ENCODE data around the gene RSPRY1. TPM values are rescaled to one million over a fixed set of nuclear protein-coding genes. Genes with fewer than 3 reads are reported as not detected.

Gene RSPRY1
- total RNA-seq, 4 donors from 2014 or later = 13.7 to 27.2 (median 23.1) TPM

DNA sequence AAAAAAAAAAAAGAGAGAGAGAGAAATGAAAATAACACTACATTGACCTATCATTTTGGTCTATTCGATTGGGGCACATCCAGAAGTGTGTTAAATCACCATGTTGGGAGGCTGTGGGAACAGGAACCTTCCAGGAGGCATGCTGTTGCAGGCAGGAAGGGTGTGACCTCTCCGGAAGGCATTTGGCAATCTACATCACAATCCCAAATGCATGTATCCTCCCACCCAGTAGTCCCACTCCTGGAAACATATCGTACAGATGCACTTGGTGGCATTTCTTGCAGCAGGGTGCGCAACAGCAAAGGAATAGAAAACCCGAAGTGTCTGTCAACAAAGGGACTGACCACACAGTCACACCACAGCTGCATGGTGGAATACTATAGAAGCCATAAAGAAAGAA, 90.5 kb downstream of the RSPRY1 start:
- intact Hi-C loops (cut with DNase I) = no loop called here
- WGBS, 2 donors = 15 to 34% methylated on average over 5 of the region's 5 CpGs
- TF ChIP-seq, protein P1, sequence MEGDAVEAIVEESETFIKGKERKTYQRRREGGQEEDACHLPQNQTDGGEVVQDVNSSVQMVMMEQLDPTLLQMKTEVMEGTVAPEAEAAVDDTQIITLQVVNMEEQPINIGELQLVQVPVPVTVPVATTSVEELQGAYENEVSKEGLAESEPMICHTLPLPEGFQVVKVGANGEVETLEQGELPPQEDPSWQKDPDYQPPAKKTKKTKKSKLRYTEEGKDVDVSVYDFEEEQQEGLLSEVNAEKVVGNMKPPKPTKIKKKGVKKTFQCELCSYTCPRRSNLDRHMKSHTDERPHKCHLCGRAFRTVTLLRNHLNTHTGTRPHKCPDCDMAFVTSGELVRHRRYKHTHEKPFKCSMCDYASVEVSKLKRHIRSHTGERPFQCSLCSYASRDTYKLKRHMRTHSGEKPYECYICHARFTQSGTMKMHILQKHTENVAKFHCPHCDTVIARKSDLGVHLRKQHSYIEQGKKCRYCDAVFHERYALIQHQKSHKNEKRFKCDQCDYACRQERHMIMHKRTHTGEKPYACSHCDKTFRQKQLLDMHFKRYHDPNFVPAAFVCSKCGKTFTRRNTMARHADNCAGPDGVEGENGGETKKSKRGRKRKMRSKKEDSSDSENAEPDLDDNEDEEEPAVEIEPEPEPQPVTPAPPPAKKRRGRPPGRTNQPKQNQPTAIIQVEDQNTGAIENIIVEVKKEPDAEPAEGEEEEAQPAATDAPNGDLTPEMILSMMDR (IDR thresholded peaks at IDR 0.05) = no peak
- no peak for TF ChIP-seq POLR2A (IDR thresholded peaks at IDR 0.05)
- Histone ChIP-seq H3K27me3 (no peaks in the 10 kb centered on the region), H3K27ac (peak overlapping the region in 3 of 4 donors; percentile 79 to 85 (median 81)), H3K4me3 (no peak overlapping the region), H3K9me3 (no peaks in the 10 kb centered on the region), H3K36me3 (no peaks in the 10 kb centered on the region), H3K4me1 (peaks cover 9 to 67% (median 34%) of the 10 kb centered on the region in 3 donors)
- no peak for DNase-seq

DNA sequence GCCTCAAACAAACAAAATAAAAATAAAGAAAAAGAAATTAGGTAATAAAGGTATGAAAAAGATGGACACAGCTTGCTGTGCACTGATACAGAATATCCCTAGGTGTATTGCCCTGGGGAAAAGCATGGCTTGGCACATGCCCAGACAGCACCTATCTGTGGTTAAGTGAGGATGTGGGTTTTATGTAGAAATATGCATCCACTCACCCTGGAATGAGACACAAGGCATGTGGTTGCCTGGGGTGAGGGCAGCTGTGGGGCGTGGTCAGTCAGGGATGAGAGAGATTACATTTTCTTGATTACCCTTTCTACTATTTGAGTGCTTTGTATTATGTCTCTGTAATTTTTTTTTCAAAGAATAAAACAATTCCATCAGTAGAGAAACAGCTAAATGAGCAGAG, 91.5 kb downstream of the RSPRY1 start:
- 25 to 35% methylated on average over 1 of the region's 1 CpG for WGBS, 2 donors
- Histone ChIP-seq H3K27ac (peak overlapping the region in 3 of 4 donors; percentile 79 to 85 (median 81)), H3K36me3 (no peaks in the 10 kb centered on the region), H3K4me3 (no peak overlapping the region), H3K4me1 (peaks cover 9 to 72% (median 34%) of the 10 kb centered on the region in 3 donors), H3K27me3 (no peaks in the 10 kb centered on the region), H3K9me3 (no peaks in the 10 kb centered on the region)
- no peak for DNase-seq
- intact Hi-C loops (cut with DNase I) = no loop called here
- TF ChIP-seq POLR2A (IDR thresholded peaks at IDR 0.05) = no peak
- TF ChIP-seq, protein P1 (IDR thresholded peaks at IDR 0.05) = no peak

DNA sequence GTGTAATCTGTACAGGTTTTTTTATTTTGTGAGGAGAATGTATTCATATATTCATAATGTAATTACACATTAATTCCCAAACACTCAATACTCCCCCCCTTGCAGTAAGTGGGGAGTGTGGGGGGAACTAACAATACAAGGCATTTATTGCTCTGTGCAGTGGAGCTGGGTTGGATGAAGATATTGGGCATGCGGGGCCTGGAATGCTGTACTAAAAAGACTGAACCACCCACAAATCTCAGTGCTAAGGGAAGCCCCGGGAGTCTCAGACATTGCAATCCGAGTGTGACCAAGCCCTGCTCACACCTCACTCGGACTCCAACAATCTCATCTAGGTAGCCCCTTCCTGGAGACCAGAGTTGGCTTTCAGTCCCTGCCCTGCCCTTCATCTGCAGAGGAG, 92.4 kb downstream of the RSPRY1 start:
- H3K36me3 ChIP-seq = no peaks in the 10 kb centered on the region
- TF ChIP-seq, protein P1 (IDR thresholded peaks at IDR 0.05) = no peak
- no peak for TF ChIP-seq POLR2A (IDR thresholded peaks at IDR 0.05)
- no peaks in the 10 kb centered on the region for H3K9me3 ChIP-seq
- DNase-seq = no peak
- H3K27ac ChIP-seq = peak overlapping the region in 2 of 4 donors; percentile 81 to 85
- no peak overlapping the region for H3K4me3 ChIP-seq
- H3K27me3 ChIP-seq = peaks cover 0 to 4% (median 0%) of the 10 kb centered on the region in 4 donors
- peaks cover 12 to 81% (median 44%) of the 10 kb centered on the region in 3 donors for H3K4me1 ChIP-seq
- intact Hi-C loops (cut with DNase I) = no loop called here
- 74 to 89% methylated on average over 2 to 4 of the region's 4 CpGs for WGBS, 2 donors

DNA sequence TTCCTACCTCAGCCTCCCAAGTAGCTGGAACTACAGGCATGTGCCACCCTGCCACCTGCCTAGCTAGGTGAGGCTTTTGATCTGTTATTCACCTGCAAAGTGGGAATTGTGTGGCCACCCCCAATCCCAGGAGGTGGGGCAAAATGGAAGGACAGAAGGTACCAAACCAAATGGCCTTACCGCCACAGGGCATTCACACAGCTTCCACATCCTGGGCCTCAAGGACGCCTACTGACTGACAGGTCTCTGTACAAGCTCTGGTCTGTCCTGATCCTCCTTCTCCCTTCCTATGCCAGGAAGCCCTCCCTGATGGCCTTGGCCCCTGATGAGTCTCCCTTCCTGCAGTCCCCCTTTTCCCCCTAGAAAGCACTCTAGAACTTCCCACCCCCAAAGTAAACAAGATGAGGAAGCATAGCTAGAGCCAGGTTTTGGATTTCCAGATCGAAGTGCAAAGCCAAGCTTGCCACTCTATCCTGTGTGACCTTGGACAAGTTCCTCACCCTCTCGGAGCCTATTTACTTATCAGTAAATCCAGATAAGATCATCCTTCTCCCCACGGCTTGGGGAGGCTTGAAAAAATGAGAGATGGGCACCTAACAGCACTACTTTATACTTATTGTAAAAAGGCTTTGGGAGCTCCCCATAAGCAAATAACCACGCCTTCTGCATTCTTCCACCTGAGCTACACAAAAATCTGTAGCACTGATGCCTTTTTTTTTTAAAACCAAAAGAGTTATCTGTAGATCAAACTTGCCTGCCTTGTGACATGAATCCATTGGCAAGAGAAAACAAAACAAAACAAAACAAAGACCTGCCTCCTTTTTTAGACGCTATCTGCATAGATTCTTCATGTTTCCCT, 93.9 kb downstream of the RSPRY1 start:
- H3K27ac ChIP-seq = peak overlapping the region in 3 of 4 donors; percentile 1 to 29 (median 11)
- no peak for DNase-seq
- no peak overlapping the region for H3K4me3 ChIP-seq
- no peaks in the 10 kb centered on the region for H3K9me3 ChIP-seq
- H3K36me3 ChIP-seq = no peaks in the 10 kb centered on the region
- TF ChIP-seq POLR2A (IDR thresholded peaks at IDR 0.05) = no peak
- TF ChIP-seq, protein P1 (IDR thresholded peaks at IDR 0.05) = no peak
- H3K27me3 ChIP-seq = peaks cover 0 to 19% (median 0%) of the 10 kb centered on the region in 4 donors
- WGBS, 2 donors = 47 to 52% methylated on average over 7 of the region's 7 CpGs
- peaks cover 22 to 97% (median 53%) of the 10 kb centered on the region in 3 donors for H3K4me1 ChIP-seq
- intact Hi-C loops (cut with DNase I) = loop anchor here (10.0 kb wide), 1 partner anchor 185 kb away; the partner anchor contains the start of gene CPNE2

DNA sequence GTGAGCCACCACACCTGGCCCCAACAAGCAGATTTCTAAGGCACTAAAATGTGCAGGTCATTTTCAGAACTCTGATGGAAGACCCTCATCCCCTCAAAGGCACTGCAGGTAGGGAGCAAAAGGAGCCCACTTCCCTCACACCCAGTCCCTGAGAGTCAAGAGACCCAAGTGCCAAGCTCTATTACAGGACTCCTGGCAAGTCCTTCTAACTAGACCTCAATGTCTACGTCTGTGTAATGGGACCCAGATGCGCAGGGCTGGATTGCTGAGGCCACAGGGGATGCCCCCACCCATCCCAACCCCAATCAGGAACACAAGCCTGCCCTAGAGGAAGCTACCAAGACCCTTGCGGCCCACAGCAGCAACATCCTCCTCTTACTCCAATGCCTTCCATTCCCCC, 95.7 kb downstream of the RSPRY1 start:
- DNase-seq = no peak
- H3K4me1 ChIP-seq = peaks cover 22 to 85% (median 45%) of the 10 kb centered on the region in 3 donors
- no peaks in the 10 kb centered on the region for H3K9me3 ChIP-seq
- TF ChIP-seq, protein P1 (IDR thresholded peaks at IDR 0.05) = no peak
- TF ChIP-seq POLR2A (IDR thresholded peaks at IDR 0.05) = no peak
- peak overlapping the region in 1 of 4 donors; percentile 85 for H3K27ac ChIP-seq
- H3K36me3 ChIP-seq = no peaks in the 10 kb centered on the region
- 88 to 90% methylated on average over 3 of the region's 3 CpGs for WGBS, 2 donors
- H3K27me3 ChIP-seq = peaks cover 0 to 19% (median 0%) of the 10 kb centered on the region in 4 donors
- intact Hi-C loops (cut with DNase I) = loop anchor here (10.0 kb wide), 1 partner anchor 187 kb away; the partner anchor contains the start of gene CPNE2
- H3K4me3 ChIP-seq = no peak overlapping the region
